ENCODE measurements around the gene CEP89. TPM values are rescaled to one million over a fixed set of nuclear protein-coding genes. Genes with fewer than 3 reads are reported as not detected.
"Not testable (repeated sequence)": the region's sequence is repeated elsewhere in the genome, so short reads cannot be mapped to it uniquely, and the experiment has no call there.

CEP89 gene
- total and polyA plus RNA-seq, 7 donors, result 3.7 to 17.5 (median 11.1) TPM

DNA sequence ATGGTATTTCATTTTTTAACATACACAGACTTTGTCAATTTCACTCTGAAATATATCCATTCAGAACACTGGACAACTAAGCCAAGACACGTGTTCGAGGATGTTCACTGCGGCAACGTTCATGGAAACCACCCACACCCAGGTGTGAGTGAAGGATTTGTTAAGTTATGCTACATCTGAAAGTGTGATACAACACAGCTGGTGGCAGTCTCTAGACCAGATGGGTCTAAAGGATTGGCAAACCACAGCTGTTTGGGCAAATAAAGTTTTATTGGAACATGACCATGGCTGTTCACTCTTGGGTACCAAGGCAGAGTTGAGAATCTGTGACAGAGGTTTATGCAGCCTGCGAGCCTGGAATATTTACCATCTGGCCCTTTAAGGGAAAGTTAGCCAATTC lies 114.2 kb downstream of the CEP89 start:
- intact Hi-C loops (cut with DNase I), result no loop called here
- TF ChIP-seq POLR2A (IDR thresholded peaks at IDR 0.05) (no peak), EP300 (IDR thresholded peaks at IDR 0.05) (no peak), POLR2AphosphoS5 (IDR thresholded peaks at IDR 0.05) (no peak)
- TF ChIP-seq, protein P1, sequence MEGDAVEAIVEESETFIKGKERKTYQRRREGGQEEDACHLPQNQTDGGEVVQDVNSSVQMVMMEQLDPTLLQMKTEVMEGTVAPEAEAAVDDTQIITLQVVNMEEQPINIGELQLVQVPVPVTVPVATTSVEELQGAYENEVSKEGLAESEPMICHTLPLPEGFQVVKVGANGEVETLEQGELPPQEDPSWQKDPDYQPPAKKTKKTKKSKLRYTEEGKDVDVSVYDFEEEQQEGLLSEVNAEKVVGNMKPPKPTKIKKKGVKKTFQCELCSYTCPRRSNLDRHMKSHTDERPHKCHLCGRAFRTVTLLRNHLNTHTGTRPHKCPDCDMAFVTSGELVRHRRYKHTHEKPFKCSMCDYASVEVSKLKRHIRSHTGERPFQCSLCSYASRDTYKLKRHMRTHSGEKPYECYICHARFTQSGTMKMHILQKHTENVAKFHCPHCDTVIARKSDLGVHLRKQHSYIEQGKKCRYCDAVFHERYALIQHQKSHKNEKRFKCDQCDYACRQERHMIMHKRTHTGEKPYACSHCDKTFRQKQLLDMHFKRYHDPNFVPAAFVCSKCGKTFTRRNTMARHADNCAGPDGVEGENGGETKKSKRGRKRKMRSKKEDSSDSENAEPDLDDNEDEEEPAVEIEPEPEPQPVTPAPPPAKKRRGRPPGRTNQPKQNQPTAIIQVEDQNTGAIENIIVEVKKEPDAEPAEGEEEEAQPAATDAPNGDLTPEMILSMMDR (IDR thresholded peaks at IDR 0.05), result no peak
- H3K4me3 ChIP-seq, result no peak overlapping the region
- 91 to 92% methylated on average over 5 of the region's 5 CpGs for WGBS, 2 donors
- H3K9me3 ChIP-seq, result no peaks in the 10 kb centered on the region
- no peaks in the 10 kb centered on the region for H3K4me1 ChIP-seq
- DNase-seq, result no peak
- H3K27me3 ChIP-seq, result no peaks in the 10 kb centered on the region
- no peak overlapping the region for H3K27ac ChIP-seq
- no peaks in the 10 kb centered on the region for H3K36me3 ChIP-seq

DNA sequence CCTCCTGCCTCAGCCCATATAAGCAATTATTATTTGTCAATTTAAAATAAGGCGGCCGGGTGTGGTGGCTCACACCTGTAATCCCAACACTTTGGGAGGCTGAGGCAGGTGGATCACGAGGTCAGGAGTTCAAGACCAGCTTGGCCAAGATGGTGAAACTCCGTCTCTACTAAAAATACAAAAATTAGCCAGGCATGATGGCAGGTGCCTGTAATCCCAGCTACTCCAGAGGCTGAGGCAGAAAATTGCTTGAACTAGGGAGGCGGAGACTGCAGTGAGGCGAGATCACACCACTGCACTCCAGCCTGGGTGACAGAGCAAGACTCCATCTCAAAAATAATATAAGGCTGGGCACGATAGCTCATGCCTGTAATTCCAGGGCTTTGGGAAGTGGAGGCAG lies 114.9 kb downstream of the CEP89 start:
- H3K27me3 ChIP-seq; H3K27ac ChIP-seq; H3K9me3 ChIP-seq; H3K4me3 ChIP-seq; intact Hi-C loops (cut with DNase I); H3K36me3 ChIP-seq; DNase-seq; H3K4me1 ChIP-seq: not testable (repeated sequence)
- WGBS, 2 donors, result 95% methylated on average over 7 of the region's 7 CpGs

DNA sequence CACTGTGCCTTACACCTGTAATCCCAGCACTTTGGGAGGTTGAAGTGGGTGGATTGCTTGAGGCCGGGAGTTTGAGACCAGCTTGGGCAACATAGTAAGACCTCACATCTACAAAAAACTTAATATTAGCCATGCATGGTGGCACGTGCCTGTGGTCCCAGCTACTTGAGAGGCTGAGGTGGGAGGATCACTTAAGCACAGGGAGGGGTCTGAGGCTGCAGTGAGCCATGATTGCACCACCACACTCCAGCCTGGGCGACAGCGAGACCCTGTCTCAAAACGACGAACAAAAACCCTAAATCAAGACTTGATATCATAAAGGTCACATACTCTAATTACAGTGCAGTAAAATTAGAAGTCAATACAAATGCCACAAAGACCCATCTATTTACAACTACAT lies 119.5 kb downstream of the CEP89 start:
- DNase-seq, result no peak
- H3K27ac ChIP-seq, result no peak overlapping the region
- no peaks in the 10 kb centered on the region for H3K36me3 ChIP-seq

DNA sequence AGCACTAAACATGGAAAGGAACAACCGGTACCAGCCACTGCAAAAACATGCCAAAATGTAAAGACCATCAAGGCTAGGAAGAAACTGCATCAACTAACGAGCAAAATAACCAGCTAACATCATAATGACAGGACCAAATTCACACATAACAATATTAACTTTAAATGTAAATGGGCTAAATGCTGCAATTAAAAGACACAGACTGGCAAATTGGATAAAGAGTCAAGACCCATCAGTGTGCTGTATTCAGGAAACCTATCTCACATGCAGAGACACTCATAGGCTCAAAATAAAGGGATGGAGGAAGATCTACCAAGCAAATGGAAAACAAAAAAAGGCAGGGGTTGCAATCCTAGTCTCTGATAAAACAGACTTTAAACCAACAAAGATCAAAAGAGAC lies 123.7 kb downstream of the CEP89 start:
- not testable (repeated sequence) for H3K36me3 ChIP-seq, H3K4me1 ChIP-seq
- 20% methylated on average over 1 of the region's 2 CpGs; no CpG with 5 or more reads in 1 of the 2 donors for WGBS, 2 donors

More for the DNA sequence above, 119.5 kb downstream of the CEP89 start:
- intact Hi-C loops (cut with DNase I), result no loop called here
- Histone ChIP-seq H3K27me3 (no peaks in the 10 kb centered on the region), H3K4me3 (no peak overlapping the region), H3K4me1 (no peaks in the 10 kb centered on the region), H3K9me3 (no peaks in the 10 kb centered on the region)
- TF ChIP-seq POLR2AphosphoS5 (IDR thresholded peaks at IDR 0.05) (no peak), POLR2A (IDR thresholded peaks at IDR 0.05) (no peak), EP300 (IDR thresholded peaks at IDR 0.05) (no peak)
- TF ChIP-seq, protein P1 (IDR thresholded peaks at IDR 0.05), result no peak
- WGBS, 2 donors, result 86 to 93% methylated on average over 6 of the region's 6 CpGs

DNA sequence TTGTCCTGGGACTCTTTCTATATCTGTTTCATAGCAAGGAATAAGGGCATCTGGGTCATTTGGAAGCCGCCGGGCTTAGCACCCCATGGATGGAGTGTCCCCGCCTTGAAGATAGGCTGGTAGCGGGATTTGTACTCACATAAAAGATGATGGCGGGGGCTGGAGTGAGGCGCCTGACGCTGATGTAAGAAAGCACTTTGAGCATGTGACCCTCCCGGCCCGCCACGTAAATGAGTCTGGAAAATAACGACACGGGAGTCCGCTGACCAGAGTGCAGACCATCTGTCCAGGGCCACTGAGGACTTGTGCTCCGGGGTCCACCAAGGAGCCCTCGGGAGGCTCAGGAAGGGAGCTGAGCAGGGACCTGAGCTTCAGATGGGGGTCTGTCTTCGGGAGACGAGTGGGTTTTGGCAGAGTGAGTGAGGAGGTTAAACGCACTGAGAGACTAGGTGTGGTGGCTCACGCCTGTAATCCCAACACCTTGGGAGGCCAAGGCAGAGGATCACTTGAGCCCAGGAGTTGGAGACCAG lies 128.0 kb downstream of the CEP89 start:
- H3K27ac ChIP-seq, result no peak overlapping the region
- H3K27me3 ChIP-seq, result no peaks in the 10 kb centered on the region
- H3K4me1 ChIP-seq, result no peaks in the 10 kb centered on the region
- peaks cover 0 to 9% (median 0%) of the 10 kb centered on the region in 4 donors for H3K36me3 ChIP-seq
- WGBS, 2 donors, result 92 to 95% methylated on average over 19 of the region's 19 CpGs
- TF ChIP-seq EP300 (IDR thresholded peaks at IDR 0.05) (no peak), POLR2AphosphoS5 (IDR thresholded peaks at IDR 0.05) (no peak), POLR2A (IDR thresholded peaks at IDR 0.05) (no peak)
- no peak overlapping the region for H3K4me3 ChIP-seq
- peaks cover 2 to 6% (median 4%) of the 10 kb centered on the region in 4 donors for H3K9me3 ChIP-seq
- intact Hi-C loops (cut with DNase I), result no loop called here
- no peak for DNase-seq

More for the DNA sequence above, 123.7 kb downstream of the CEP89 start:
- H3K4me3 ChIP-seq; H3K27me3 ChIP-seq; H3K27ac ChIP-seq; H3K9me3 ChIP-seq; DNase-seq; intact Hi-C loops (cut with DNase I): not testable (repeated sequence)

DNA sequence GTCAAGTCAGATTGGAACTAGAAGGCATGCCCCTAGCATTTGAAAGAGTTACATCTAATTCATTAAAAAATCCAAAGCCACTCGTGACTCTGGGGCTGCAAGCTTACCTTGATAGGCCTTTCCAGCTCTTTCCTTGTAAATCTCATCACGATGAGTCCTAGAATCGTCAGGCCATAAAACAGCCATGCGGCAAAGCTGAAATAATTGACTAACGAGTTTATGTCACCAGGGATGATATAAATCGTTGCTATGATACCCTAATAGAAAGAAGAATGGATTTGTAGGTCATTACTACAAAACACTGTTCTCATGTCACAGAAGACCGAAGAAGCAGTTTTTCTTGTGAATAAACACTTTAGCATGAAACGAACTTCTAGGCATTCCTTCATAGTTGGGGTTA lies 129.7 kb downstream of the CEP89 start:
- Histone ChIP-seq H3K27ac (no peak overlapping the region), H3K36me3 (peaks cover 0 to 9% (median 0%) of the 10 kb centered on the region in 4 donors), H3K4me1 (no peaks in the 10 kb centered on the region), H3K4me3 (no peak overlapping the region), H3K9me3 (peaks cover 2 to 6% (median 4%) of the 10 kb centered on the region in 4 donors), H3K27me3 (no peaks in the 10 kb centered on the region)
- TF ChIP-seq POLR2A (IDR thresholded peaks at IDR 0.05) (no peak), EP300 (IDR thresholded peaks at IDR 0.05) (no peak)
- TF ChIP-seq, protein P1 (IDR thresholded peaks at IDR 0.05), result no peak
- 73 to 76% methylated on average over 8 of the region's 8 CpGs for WGBS, 2 donors
- intact Hi-C loops (cut with DNase I), result no loop called here
- no peak for DNase-seq
